Activated B cell treated with CpG ODN at 0.5 μM for 24 hours (primary cell): ENCODE results near the gene CENATAC. TPM values are rescaled to one million over a fixed set of nuclear protein-coding genes. Genes with fewer than 3 reads are reported as not detected.

Experiments
- ATAC-seq: fragments of 200-7000 bp; cut with Tn5 transposase; one replicate; pipeline ENCODE4 v1.10.0; 2021; ENCODE audit warnings: low read depth, mild to moderate bottlenecking, moderate library complexity
- CTCF ChIA-PET: fragments of 350-600 bp; sonication (Branson Sonifier 250); formaldehyde crosslinking; loops from one replicate; lab custom pipeline; 2021; ENCODE audit warnings: antibody characterized with exemption; lab: Charles Lee
- POLR2A ChIA-PET: fragments of 350-600 bp; sonication (Branson Sonifier 250); formaldehyde crosslinking; loops from one replicate; lab custom pipeline; 2021; ENCODE audit warnings: antibody characterized with exemption; lab: Charles Lee
- DNase-seq: peaks from one replicate; pipeline ENCODE4 v3.0.0; 2022
- H3K27ac Mint-ChIP-seq: one replicate; pipeline ENCODE4 v1.8.0; 2020; ENCODE audit warnings: mixed read lengths
- H3K27me3 Mint-ChIP-seq: one replicate; pipeline ENCODE4 v1.8.0; 2021; ENCODE audit warnings: mixed read lengths
- H3K36me3 Mint-ChIP-seq: one replicate; pipeline ENCODE4 v1.8.0; 2021; ENCODE audit warnings: low read depth, mixed read lengths
- H3K4me1 Mint-ChIP-seq: one replicate; pipeline ENCODE4 v1.8.0; 2021; ENCODE audit warnings: mixed read lengths
- H3K4me3 Mint-ChIP-seq: one replicate; pipeline ENCODE4 v1.8.0; 2020; ENCODE audit warnings: mild to moderate bottlenecking, mixed read lengths
- H3K9me3 Mint-ChIP-seq: one replicate; pipeline ENCODE4 v1.8.0; 2020; ENCODE audit warnings: mixed read lengths
- intact Hi-C: fragments of 100-400 bp; cut with micrococcal nuclease; formaldehyde crosslinking; loops from one replicate; pipeline ENCODE4 v1.15.1; 2024
- total RNA-seq: library from RNA; stranded (reverse); gene quantifications from 2 replicates; pipeline ENCODE4 v1.2.3, GENCODE V29; 2022
- TF ChIP-seq, protein P1 (sequence below): fragments of 200-600 bp; IDR thresholded peaks from one replicate; pipeline ENCODE4 v1.8.0; 2022; ENCODE audit warnings: antibody characterized with exemption, mild to moderate bottlenecking

The CENATAC gene
- total RNA-seq, 1 donor from 2014 or later, result 85.7 TPM

DNA sequence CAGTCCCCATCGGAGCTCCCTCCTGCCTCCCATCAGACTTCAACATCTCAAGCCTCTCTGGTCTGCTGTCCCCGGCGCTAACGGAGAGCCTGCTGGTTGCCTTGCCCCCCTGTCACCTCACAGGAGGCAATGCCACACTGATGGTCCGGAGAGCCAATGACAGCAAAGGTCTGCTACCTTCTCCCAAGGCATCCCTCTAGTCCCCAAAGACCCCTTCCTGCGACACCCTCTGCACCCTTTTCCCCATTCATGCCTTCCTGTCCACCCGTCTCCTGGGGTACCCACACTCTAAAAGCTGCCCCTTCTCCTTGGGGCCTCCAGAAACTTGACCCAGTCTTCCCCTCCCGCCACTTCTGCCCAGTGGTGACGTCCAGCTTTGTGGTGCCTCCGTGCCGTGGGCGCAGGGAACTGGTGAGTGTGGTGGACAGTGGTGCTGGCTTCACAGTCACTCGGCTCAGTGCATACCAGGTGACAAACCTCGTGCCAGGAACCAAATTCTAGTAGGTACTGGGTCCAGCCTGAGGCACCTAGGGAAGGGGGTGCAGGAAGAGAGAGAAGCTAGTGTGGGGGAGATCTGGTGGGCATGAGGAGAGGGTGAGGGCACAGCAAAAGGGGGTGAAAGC, 41.0 kb upstream of the CENATAC start:
- H3K4me3 Mint-ChIP-seq, result no peak overlapping the region
- TF ChIP-seq, protein P1, sequence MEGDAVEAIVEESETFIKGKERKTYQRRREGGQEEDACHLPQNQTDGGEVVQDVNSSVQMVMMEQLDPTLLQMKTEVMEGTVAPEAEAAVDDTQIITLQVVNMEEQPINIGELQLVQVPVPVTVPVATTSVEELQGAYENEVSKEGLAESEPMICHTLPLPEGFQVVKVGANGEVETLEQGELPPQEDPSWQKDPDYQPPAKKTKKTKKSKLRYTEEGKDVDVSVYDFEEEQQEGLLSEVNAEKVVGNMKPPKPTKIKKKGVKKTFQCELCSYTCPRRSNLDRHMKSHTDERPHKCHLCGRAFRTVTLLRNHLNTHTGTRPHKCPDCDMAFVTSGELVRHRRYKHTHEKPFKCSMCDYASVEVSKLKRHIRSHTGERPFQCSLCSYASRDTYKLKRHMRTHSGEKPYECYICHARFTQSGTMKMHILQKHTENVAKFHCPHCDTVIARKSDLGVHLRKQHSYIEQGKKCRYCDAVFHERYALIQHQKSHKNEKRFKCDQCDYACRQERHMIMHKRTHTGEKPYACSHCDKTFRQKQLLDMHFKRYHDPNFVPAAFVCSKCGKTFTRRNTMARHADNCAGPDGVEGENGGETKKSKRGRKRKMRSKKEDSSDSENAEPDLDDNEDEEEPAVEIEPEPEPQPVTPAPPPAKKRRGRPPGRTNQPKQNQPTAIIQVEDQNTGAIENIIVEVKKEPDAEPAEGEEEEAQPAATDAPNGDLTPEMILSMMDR, result no peak
- H3K27ac Mint-ChIP-seq, result no peak overlapping the region
- DNase-seq, result no peak
- POLR2A ChIA-PET, result interaction anchor here (0.6 to 2.3 kb wide), 3 partner anchors 28 to 385 kb away, joined by 4 to 10 read pairs (median 5); no protein-coding TSS in a partner anchor
- ATAC-seq, result no peak
- no peaks in the 10 kb centered on the region for H3K36me3 Mint-ChIP-seq
- CTCF ChIA-PET, result interaction anchor here (0.9 to 2.9 kb wide), 15 partner anchors 11 to 298 kb away, joined by 3 to 16 read pairs (median 4); no protein-coding TSS in a partner anchor
- H3K9me3 Mint-ChIP-seq, result no peaks in the 10 kb centered on the region
- peaks cover 23% of the 10 kb centered on the region for H3K27me3 Mint-ChIP-seq
- H3K4me1 Mint-ChIP-seq, result peaks cover 3% of the 10 kb centered on the region
- intact Hi-C loops, result loop anchor here (1.0 kb wide), 5 partner anchors 27 to 298 kb away; partner anchors contain the start of gene SLC37A4

DNA sequence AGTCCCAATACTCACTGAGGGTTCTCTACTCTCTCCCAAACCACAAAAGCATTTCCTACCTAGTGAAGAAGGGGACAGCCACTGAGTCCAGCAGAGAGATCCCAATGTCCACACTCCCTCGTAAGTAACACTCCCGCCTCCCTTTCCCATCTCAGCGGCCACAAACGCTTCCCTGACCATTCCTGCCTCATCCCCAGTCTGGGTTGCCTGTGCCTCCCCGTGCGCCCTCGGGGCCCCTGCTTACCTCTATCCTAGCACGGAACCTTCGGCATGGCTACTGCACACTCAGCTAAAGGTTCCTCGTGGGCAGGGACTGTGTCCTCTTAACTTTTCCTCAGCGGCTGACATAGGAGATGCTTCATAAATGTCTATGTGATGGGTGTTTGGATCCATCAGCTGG, 40.4 kb upstream of the CENATAC start:
- ChIA-PET CTCF (interaction anchor here (1.0 to 2.9 kb wide), 13 partner anchors 11 to 298 kb away, joined by 3 to 16 read pairs (median 5); no protein-coding TSS in a partner anchor), POLR2A (interaction anchor here (0.6 to 2.3 kb wide), 3 partner anchors 28 to 386 kb away, joined by 4 to 10 read pairs (median 5); no protein-coding TSS in a partner anchor)
- Mint-ChIP-seq H3K27me3 (peaks cover 22% of the 10 kb centered on the region), H3K36me3 (no peaks in the 10 kb centered on the region), H3K4me1 (peaks cover 3% of the 10 kb centered on the region), H3K9me3 (no peaks in the 10 kb centered on the region), H3K4me3 (no peak overlapping the region), H3K27ac (no peak overlapping the region)
- no peak for ATAC-seq
- intact Hi-C loops, result no loop called here
- no peak for DNase-seq
- TF ChIP-seq, protein P1, result no peak

DNA sequence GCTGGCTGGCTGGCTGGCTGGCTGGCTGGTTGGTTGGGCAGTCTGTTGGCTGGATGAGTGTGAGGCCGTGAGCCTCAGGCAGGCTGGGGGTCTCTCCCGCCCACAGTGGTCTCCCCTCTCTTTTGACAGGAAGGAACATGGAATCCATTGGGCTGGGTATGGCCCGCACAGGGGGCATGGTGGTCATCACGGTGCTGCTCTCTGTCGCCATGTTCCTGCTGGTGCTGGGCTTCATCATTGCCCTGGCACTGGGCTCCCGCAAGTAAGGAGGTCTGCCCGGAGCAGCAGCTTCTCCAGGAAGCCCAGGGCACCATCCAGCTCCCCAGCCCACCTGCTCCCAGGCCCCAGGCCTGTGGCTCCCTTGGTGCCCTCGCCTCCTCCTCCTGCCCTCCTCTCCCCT, 40.0 kb upstream of the CENATAC start:
- TF ChIP-seq, protein P1, result no peak
- no peak for ATAC-seq
- H3K4me1 Mint-ChIP-seq, result peaks cover 3% of the 10 kb centered on the region
- intact Hi-C loops, result no loop called here
- CTCF ChIA-PET, result interaction anchor here (1.3 to 2.9 kb wide), 7 partner anchors 28 to 268 kb away, joined by 3 to 16 read pairs (median 5); no protein-coding TSS in a partner anchor
- no peak overlapping the region for H3K4me3 Mint-ChIP-seq
- no peaks in the 10 kb centered on the region for H3K36me3 Mint-ChIP-seq
- no peaks in the 10 kb centered on the region for H3K9me3 Mint-ChIP-seq
- DNase-seq, result no peak
- H3K27ac Mint-ChIP-seq, result no peak overlapping the region
- POLR2A ChIA-PET, result interaction anchor here (2.3 kb wide), 1 partner anchor 268 kb away, joined by 10 read pairs; no protein-coding TSS in a partner anchor
- peaks cover 21% of the 10 kb centered on the region for H3K27me3 Mint-ChIP-seq

DNA sequence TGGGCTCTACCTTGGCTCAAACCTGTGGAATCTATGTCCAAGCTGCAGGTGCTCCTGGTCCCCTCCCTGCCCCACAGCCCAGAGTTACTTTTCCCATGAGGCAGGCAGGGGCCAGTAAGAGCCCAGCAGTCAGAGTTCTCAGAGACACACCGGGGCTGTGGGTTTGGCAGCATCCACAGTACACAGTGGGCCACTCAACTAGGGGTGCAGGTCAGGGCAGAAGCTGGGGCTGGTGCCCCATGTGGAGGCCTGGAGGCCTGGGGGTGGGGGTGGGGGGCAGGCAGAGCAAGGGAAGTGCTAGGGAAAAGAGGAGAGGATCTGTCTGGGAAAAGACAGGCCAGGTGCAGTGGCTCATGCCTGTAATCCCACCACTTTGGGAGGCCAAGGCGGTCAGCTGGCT, 39.4 kb upstream of the CENATAC start:
- Mint-ChIP-seq H3K27me3 (peaks cover 21% of the 10 kb centered on the region), H3K36me3 (no peaks in the 10 kb centered on the region), H3K4me3 (no peak overlapping the region), H3K9me3 (no peaks in the 10 kb centered on the region), H3K4me1 (peaks cover 3% of the 10 kb centered on the region), H3K27ac (no peak overlapping the region)
- ATAC-seq (no peak), DNase-seq (no peak)
- TF ChIP-seq, protein P1, result no peak
- POLR2A ChIA-PET, result no interaction called here
- intact Hi-C loops, result no loop called here
- CTCF ChIA-PET, result interaction anchor here (1.3 kb wide), 1 partner anchor 269 kb away, joined by 5 read pairs; no protein-coding TSS in a partner anchor

DNA sequence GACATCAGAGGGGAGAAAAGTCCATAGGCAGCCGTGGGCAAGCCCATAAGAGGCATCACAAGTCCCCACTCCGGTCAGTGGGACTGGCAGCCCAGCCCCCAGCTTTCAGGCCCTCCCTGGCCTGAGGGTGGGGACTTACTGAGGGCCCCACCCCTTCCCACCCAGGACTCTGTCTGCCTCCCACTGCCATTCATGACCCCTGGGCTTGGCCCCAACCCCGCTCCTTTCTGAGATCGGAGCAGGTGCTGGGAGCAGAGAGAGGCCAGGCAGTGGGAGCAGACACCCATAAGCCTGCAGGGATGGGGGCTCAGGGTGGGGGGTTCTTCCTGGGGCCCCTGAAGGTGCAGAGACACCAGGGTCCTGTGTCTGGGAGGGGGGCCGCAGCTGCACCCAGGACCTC, 36.7 kb upstream of the CENATAC start:
- no peak for DNase-seq
- intact Hi-C loops, result no loop called here
- H3K36me3 Mint-ChIP-seq, result no peaks in the 10 kb centered on the region
- POLR2A ChIA-PET, result interaction anchor here (0.6 kb wide), 1 partner anchor 19 kb away, joined by 8 read pairs; no protein-coding TSS in a partner anchor
- CTCF ChIA-PET, result no interaction called here
- peaks cover 3% of the 10 kb centered on the region for H3K4me1 Mint-ChIP-seq
- TF ChIP-seq, protein P1, result no peak
- peaks cover 13% of the 10 kb centered on the region for H3K27me3 Mint-ChIP-seq
- H3K27ac Mint-ChIP-seq, result no peak overlapping the region
- no peak for ATAC-seq
- H3K4me3 Mint-ChIP-seq, result no peak overlapping the region
- H3K9me3 Mint-ChIP-seq, result no peaks in the 10 kb centered on the region
